Hematopoietic multipotent progenitor cell treated with erythropoietin and hydrocortisone succinate and interleukin-3 and kit ligand, for 4 days (in vitro differentiated cells): ENCODE results near the gene GPR183.
A peak's percentile ranks its signal among the peaks of the same experiment; 100 is the strongest.

Experiments used
- DNase-seq: peaks from one replicate; pipeline ENCODE4 v3.0.0-alpha.2; 2015

Gene GPR183

GRCh38 chr13:99335603-99336002 is 28.4 kb upstream of the GPR183 start:
- no peak for DNase-seq

- no peak for DNase-seq
Measured at GRCh38 chr13:99335087-99335486, 27.9 kb upstream of the GPR183 start.

- DNase-seq = no peak
Measured at GRCh38 chr13:99334221-99334620, 27.0 kb upstream of the GPR183 start.

GRCh38 chr13:99332456-99332855 is 25.3 kb upstream of the GPR183 start:
- no peak for DNase-seq

GRCh38 chr13:99331881-99332293 is 24.7 kb upstream of the GPR183 start:
- DNase-seq = no peak

GRCh38 chr13:99330942-99331341 is 23.7 kb upstream of the GPR183 start:
- no peak for DNase-seq

GRCh38 chr13:99329477-99329876 is 22.3 kb upstream of the GPR183 start:
- no peak for DNase-seq

GRCh38 chr13:99327761-99328160 is 20.6 kb upstream of the GPR183 start:
- DNase-seq = no peak

GRCh38 chr13:99327126-99327525 is 19.9 kb upstream of the GPR183 start:
- peak; percentile 44 for DNase-seq

GRCh38 chr13:99326012-99326411 is 18.8 kb upstream of the GPR183 start:
- DNase-seq = no peak

GRCh38 chr13:99323488-99323887 is 16.3 kb upstream of the GPR183 start:
- DNase-seq = no peak

GRCh38 chr13:99322297-99323103 is 15.3 kb upstream of the GPR183 start:
- peak; percentile 87 for DNase-seq

- DNase-seq = no peak
Measured at GRCh38 chr13:99321709-99322108, 14.5 kb upstream of the GPR183 start.

GRCh38 chr13:99320693-99321481 is 13.7 kb upstream of the GPR183 start:
- DNase-seq = peak; percentile 74

GRCh38 chr13:99316657-99317256 is 9.6 kb upstream of the GPR183 start:
- no peak for DNase-seq

GRCh38 chr13:99316224-99316623 is 9.0 kb upstream of the GPR183 start:
- DNase-seq = no peak

GRCh38 chr13:99315186-99315585 is 8.0 kb upstream of the GPR183 start:
- no peak for DNase-seq

- no peak for DNase-seq
Measured at GRCh38 chr13:99314640-99315176, 7.5 kb upstream of the GPR183 start.

- no peak for DNase-seq
Measured at GRCh38 chr13:99313941-99314340, 6.7 kb upstream of the GPR183 start.

- DNase-seq = no peak
Measured at GRCh38 chr13:99313501-99313900, 6.3 kb upstream of the GPR183 start.

GRCh38 chr13:99312493-99312883 is 5.3 kb upstream of the GPR183 start:
- peak; percentile 81 for DNase-seq

- DNase-seq = peak; percentile 16
Measured at GRCh38 chr13:99311748-99312492, 4.7 kb upstream of the GPR183 start.

GRCh38 chr13:99311137-99311536 is 3.9 kb upstream of the GPR183 start:
- no peak for DNase-seq
